GM18909 (cell line): ENCODE data around the gene ARHGAP24.

Experiments used
- ATAC-seq: cut with Tn5 transposase; IDR thresholded peaks from one replicate; pipeline ENCODE4 v1.9.1; 2021; ENCODE audit warnings: mild to moderate bottlenecking; ENCODE audit not compliant: unreplicated experiment, poor library complexity

Gene ARHGAP24

GRCh38 chr4:85570388-85570787 is 95.4 kb downstream of the ARHGAP24 start:
- ATAC-seq = no peak

- no peak for ATAC-seq
Measured at GRCh38 chr4:85571008-85571407, 96.1 kb downstream of the ARHGAP24 start.

- ATAC-seq = no peak
Measured at GRCh38 chr4:85573270-85573669, 98.3 kb downstream of the ARHGAP24 start.

GRCh38 chr4:85577307-85577706 is 102.4 kb downstream of the ARHGAP24 start:
- ATAC-seq = no peak

- ATAC-seq = no peak
Measured at GRCh38 chr4:85579942-85580341, 105.0 kb downstream of the ARHGAP24 start.

- ATAC-seq = no peak
Measured at GRCh38 chr4:85580489-85580888, 105.5 kb downstream of the ARHGAP24 start.

- no peak for ATAC-seq
Measured at GRCh38 chr4:85587952-85588351, 113.0 kb downstream of the ARHGAP24 start.

GRCh38 chr4:85591406-85592098 is 116.6 kb downstream of the ARHGAP24 start:
- ATAC-seq = no peak

GRCh38 chr4:85595098-85595775 is 120.3 kb downstream of the ARHGAP24 start:
- no peak for ATAC-seq

GRCh38 chr4:85595796-85596559 is 121.0 kb downstream of the ARHGAP24 start:
- ATAC-seq = no peak

GRCh38 chr4:85598936-85599335 is 124.0 kb downstream of the ARHGAP24 start:
- no peak for ATAC-seq

GRCh38 chr4:85600501-85600900 is 125.6 kb downstream of the ARHGAP24 start:
- ATAC-seq = no peak

- ATAC-seq = peak; percentile 58
Measured at GRCh38 chr4:85603437-85604336, 128.7 kb downstream of the ARHGAP24 start.

- ATAC-seq = no peak
Measured at GRCh38 chr4:85606505-85606904, 131.6 kb downstream of the ARHGAP24 start.

- ATAC-seq = peak; percentile 64
Measured at GRCh38 chr4:85607624-85608023, 132.7 kb downstream of the ARHGAP24 start.

- peak; percentile 91 for ATAC-seq
Measured at GRCh38 chr4:85610450-85610849, 135.5 kb downstream of the ARHGAP24 start.

GRCh38 chr4:85611661-85612060 is 136.7 kb downstream of the ARHGAP24 start:
- ATAC-seq = no peak

GRCh38 chr4:85613901-85614300 is 139.0 kb downstream of the ARHGAP24 start:
- ATAC-seq = no peak

- ATAC-seq = no peak
Measured at GRCh38 chr4:85615952-85616351, 141.0 kb downstream of the ARHGAP24 start.

GRCh38 chr4:85617202-85617601 is 142.3 kb downstream of the ARHGAP24 start:
- ATAC-seq = no peak
